ENCODE measurements around the gene AGO3.

GRCh38 chr1:35924838-35925237 is 6.1 kb upstream of the AGO3 start:
- TF ChIP-seq, protein P1, sequence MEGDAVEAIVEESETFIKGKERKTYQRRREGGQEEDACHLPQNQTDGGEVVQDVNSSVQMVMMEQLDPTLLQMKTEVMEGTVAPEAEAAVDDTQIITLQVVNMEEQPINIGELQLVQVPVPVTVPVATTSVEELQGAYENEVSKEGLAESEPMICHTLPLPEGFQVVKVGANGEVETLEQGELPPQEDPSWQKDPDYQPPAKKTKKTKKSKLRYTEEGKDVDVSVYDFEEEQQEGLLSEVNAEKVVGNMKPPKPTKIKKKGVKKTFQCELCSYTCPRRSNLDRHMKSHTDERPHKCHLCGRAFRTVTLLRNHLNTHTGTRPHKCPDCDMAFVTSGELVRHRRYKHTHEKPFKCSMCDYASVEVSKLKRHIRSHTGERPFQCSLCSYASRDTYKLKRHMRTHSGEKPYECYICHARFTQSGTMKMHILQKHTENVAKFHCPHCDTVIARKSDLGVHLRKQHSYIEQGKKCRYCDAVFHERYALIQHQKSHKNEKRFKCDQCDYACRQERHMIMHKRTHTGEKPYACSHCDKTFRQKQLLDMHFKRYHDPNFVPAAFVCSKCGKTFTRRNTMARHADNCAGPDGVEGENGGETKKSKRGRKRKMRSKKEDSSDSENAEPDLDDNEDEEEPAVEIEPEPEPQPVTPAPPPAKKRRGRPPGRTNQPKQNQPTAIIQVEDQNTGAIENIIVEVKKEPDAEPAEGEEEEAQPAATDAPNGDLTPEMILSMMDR (IDR thresholded peaks at IDR 0.05 in 2 of 3, conservative IDR thresholded peaks at IDR 0.05 in 1 of 3; ENCODE audit: borderline replicate concordance in 1 of 3, insufficient read depth in 1 of 3, low read depth in 2 of 3, low read length in 2 of 3): no peak
- TF ChIP-seq ZNF274 (IDR thresholded peaks at IDR 0.05; ENCODE audit: low read depth, low read length) (no peak), EZH2 (IDR thresholded peaks at IDR 0.05) (no peak), JUND (IDR thresholded peaks at IDR 0.05) (no peak), POLR2AphosphoS5 (IDR thresholded peaks at IDR 0.05; ENCODE audit: low read depth, low read length) (no peak), POLR2A (IDR thresholded peaks at IDR 0.05; ENCODE audit: borderline replicate concordance, extremely low read depth, insufficient read depth, insufficient read length) (no peak), MAX (IDR thresholded peaks at IDR 0.05) (no peak), EZH2phosphoT487 (IDR thresholded peaks at IDR 0.05; ENCODE audit: borderline replicate concordance) (no peak)
- TF ChIP-seq, protein P2, sequence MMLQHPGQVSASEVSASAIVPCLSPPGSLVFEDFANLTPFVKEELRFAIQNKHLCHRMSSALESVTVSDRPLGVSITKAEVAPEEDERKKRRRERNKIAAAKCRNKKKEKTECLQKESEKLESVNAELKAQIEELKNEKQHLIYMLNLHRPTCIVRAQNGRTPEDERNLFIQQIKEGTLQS (IDR thresholded peaks at IDR 0.05): no peak
- TF ChIP-seq, protein P3, sequence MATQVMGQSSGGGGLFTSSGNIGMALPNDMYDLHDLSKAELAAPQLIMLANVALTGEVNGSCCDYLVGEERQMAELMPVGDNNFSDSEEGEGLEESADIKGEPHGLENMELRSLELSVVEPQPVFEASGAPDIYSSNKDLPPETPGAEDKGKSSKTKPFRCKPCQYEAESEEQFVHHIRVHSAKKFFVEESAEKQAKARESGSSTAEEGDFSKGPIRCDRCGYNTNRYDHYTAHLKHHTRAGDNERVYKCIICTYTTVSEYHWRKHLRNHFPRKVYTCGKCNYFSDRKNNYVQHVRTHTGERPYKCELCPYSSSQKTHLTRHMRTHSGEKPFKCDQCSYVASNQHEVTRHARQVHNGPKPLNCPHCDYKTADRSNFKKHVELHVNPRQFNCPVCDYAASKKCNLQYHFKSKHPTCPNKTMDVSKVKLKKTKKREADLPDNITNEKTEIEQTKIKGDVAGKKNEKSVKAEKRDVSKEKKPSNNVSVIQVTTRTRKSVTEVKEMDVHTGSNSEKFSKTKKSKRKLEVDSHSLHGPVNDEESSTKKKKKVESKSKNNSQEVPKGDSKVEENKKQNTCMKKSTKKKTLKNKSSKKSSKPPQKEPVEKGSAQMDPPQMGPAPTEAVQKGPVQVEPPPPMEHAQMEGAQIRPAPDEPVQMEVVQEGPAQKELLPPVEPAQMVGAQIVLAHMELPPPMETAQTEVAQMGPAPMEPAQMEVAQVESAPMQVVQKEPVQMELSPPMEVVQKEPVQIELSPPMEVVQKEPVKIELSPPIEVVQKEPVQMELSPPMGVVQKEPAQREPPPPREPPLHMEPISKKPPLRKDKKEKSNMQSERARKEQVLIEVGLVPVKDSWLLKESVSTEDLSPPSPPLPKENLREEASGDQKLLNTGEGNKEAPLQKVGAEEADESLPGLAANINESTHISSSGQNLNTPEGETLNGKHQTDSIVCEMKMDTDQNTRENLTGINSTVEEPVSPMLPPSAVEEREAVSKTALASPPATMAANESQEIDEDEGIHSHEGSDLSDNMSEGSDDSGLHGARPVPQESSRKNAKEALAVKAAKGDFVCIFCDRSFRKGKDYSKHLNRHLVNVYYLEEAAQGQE (IDR thresholded peaks at IDR 0.05; ENCODE audit: low read depth): no peak

All from HCT116 (cell line).